BLaER1 treated with 17β-estradiol and CSF1 and Interleukin-3, amounts not matched to agents 10 nM and 100 nM (cell line): ENCODE measurements around the gene CELF2.

Experiments
- H3K27ac ChIP-seq, 11 experiments: shearing (Covaris generic); formaldehyde crosslinking; 2 replicates each; pipeline ENCODE4 v1.8.1; 2022
- H3K27me3 ChIP-seq, 11 experiments: shearing (Covaris generic); formaldehyde crosslinking; 2 replicates each; pipeline ENCODE4 v1.8.1; 2022
- H3K36me3 ChIP-seq, 11 experiments: shearing (Covaris generic); formaldehyde crosslinking; 2 replicates each; pipeline ENCODE4 v1.8.1; 2022
- H3K4me1 ChIP-seq, 10 experiments: shearing (Covaris generic); formaldehyde crosslinking; 2 replicates each; pipeline ENCODE4 v1.8.1; 2022
- H3K4me2 ChIP-seq, 11 experiments: shearing (Covaris generic); formaldehyde crosslinking; 2 replicates each; pipeline ENCODE4 v1.8.1; 2022
- H3K4me3 ChIP-seq, 10 experiments: shearing (Covaris generic); formaldehyde crosslinking; 2 replicates each; pipeline ENCODE4 v1.8.1; 2022
- H3K9ac ChIP-seq, 11 experiments: shearing (Covaris generic); formaldehyde crosslinking; 2 replicates each; pipeline ENCODE4 v1.8.1; 2022
- H3K9me3 ChIP-seq, 11 experiments: shearing (Covaris generic); formaldehyde crosslinking; replicated peaks in 1 of 11; 2 replicates each; pipeline ENCODE4 v1.8.1; 2022
- H4K20me1 ChIP-seq, 11 experiments: shearing (Covaris generic); formaldehyde crosslinking; 2 replicates each; pipeline ENCODE4 v1.8.1; 2022
- Cebpa-rat ChIP-seq, 11 experiments: shearing (Covaris generic); IDR thresholded peaks; 2 replicates each; pipeline ENCODE4 v1.8.1; 2022

CELF2 gene

GRCh38 chr10:11063856-11064255, 46.2 kb downstream of the CELF2 start:
- Histone ChIP-seq H3K9me3 (peaks cover 6 to 15% (median 10%) of the 10 kb centered on the region in 11 experiments; a peak in 15 of 22 replicates), H3K4me1 (peaks cover 0 to 9% (median 0%) of the 10 kb centered on the region in 10 experiments; a peak in 4 of 20 replicates), H3K9ac (no peak overlapping the region), H3K27me3 (no peaks in the 10 kb centered on the region), H3K36me3 (no peaks in the 10 kb centered on the region), H4K20me1 (no peaks in the 10 kb centered on the region), H3K4me2 (no peak overlapping the region), H3K27ac (no peak overlapping the region), H3K4me3 (no peak overlapping the region)
- no peak for TF ChIP-seq Cebpa-rat (IDR thresholded peaks at IDR 0.05)

GRCh38 chr10:11064832-11065231, 47.2 kb downstream of the CELF2 start:
- H3K36me3 ChIP-seq = no peaks in the 10 kb centered on the region
- H3K4me1 ChIP-seq = no peaks in the 10 kb centered on the region
- no peaks in the 10 kb centered on the region for H3K27me3 ChIP-seq
- no peak for TF ChIP-seq Cebpa-rat (IDR thresholded peaks at IDR 0.05)
- no peaks in the 10 kb centered on the region for H4K20me1 ChIP-seq
- no peak overlapping the region for H3K4me2 ChIP-seq
- H3K9me3 ChIP-seq = peaks cover 6 to 15% (median 10%) of the 10 kb centered on the region in 11 experiments; a peak in 15 of 22 replicates
- H3K9ac ChIP-seq = no peak overlapping the region
- H3K27ac ChIP-seq = no peak overlapping the region
- no peak overlapping the region for H3K4me3 ChIP-seq

- H3K4me2 ChIP-seq = no peak overlapping the region
- TF ChIP-seq Cebpa-rat (IDR thresholded peaks at IDR 0.05) = no peak
These were observed 47.9 kb downstream of the CELF2 start for GRCh38 chr10:11065567-11065966.

GRCh38 chr10:11066520-11066919, 48.8 kb downstream of the CELF2 start:
- no peak overlapping the region for H3K27ac ChIP-seq
- H3K4me2 ChIP-seq = no peak overlapping the region
- H3K36me3 ChIP-seq = no peaks in the 10 kb centered on the region
- H3K4me1 ChIP-seq = no peaks in the 10 kb centered on the region
- no peak overlapping the region for H3K4me3 ChIP-seq
- no peak overlapping the region for H3K9ac ChIP-seq
- H3K9me3 ChIP-seq = peaks cover 4 to 10% (median 7%) of the 10 kb centered on the region in 11 experiments; a peak in 15 of 22 replicates
- no peaks in the 10 kb centered on the region for H4K20me1 ChIP-seq
- no peaks in the 10 kb centered on the region for H3K27me3 ChIP-seq
- TF ChIP-seq Cebpa-rat (IDR thresholded peaks at IDR 0.05) = no peak

More at GRCh38 chr10:11065567-11065966, 47.9 kb downstream of the CELF2 start:
- Histone ChIP-seq H4K20me1 (no peaks in the 10 kb centered on the region), H3K9ac (no peak overlapping the region), H3K4me1 (no peaks in the 10 kb centered on the region), H3K27ac (no peak overlapping the region), H3K27me3 (no peaks in the 10 kb centered on the region), H3K9me3 (peaks cover 6 to 15% (median 10%) of the 10 kb centered on the region in 11 experiments; a peak in 15 of 22 replicates), H3K4me3 (no peak overlapping the region), H3K36me3 (no peaks in the 10 kb centered on the region)

GRCh38 chr10:11068861-11069633, 51.4 kb downstream of the CELF2 start:
- H3K9me3 ChIP-seq = no peaks in the 10 kb centered on the region

GRCh38 chr10:11073410-11073809, 55.7 kb downstream of the CELF2 start:
- no peaks in the 10 kb centered on the region for H3K27me3 ChIP-seq
- no peaks in the 10 kb centered on the region for H4K20me1 ChIP-seq
- H3K9me3 ChIP-seq = no peaks in the 10 kb centered on the region
- no peak overlapping the region for H3K4me2 ChIP-seq
- no peak overlapping the region for H3K4me3 ChIP-seq
- no peak for TF ChIP-seq Cebpa-rat (IDR thresholded peaks at IDR 0.05)
- H3K36me3 ChIP-seq = no peaks in the 10 kb centered on the region
- no peak overlapping the region for H3K27ac ChIP-seq
- H3K4me1 ChIP-seq = no peaks in the 10 kb centered on the region
- no peak overlapping the region for H3K9ac ChIP-seq

More at GRCh38 chr10:11068861-11069633, 51.4 kb downstream of the CELF2 start:
- H3K9ac ChIP-seq = no peak overlapping the region
- no peaks in the 10 kb centered on the region for H3K36me3 ChIP-seq
- H4K20me1 ChIP-seq = no peaks in the 10 kb centered on the region
- H3K4me1 ChIP-seq = no peaks in the 10 kb centered on the region
- H3K27ac ChIP-seq = no peak overlapping the region
- TF ChIP-seq Cebpa-rat (IDR thresholded peaks at IDR 0.05) = no peak
- H3K4me3 ChIP-seq = no peak overlapping the region
- H3K4me2 ChIP-seq = no peak overlapping the region
- H3K27me3 ChIP-seq = no peaks in the 10 kb centered on the region

GRCh38 chr10:11074536-11075267, 57.0 kb downstream of the CELF2 start:
- no peaks in the 10 kb centered on the region for H4K20me1 ChIP-seq

GRCh38 chr10:11076221-11076620, 58.5 kb downstream of the CELF2 start:
- TF ChIP-seq Cebpa-rat (IDR thresholded peaks at IDR 0.05) = no peak
- H3K9ac ChIP-seq = no peak overlapping the region
- no peak overlapping the region for H3K4me2 ChIP-seq
- H4K20me1 ChIP-seq = no peaks in the 10 kb centered on the region
- no peak overlapping the region for H3K4me3 ChIP-seq
- no peaks in the 10 kb centered on the region for H3K4me1 ChIP-seq
- H3K27ac ChIP-seq = no peak overlapping the region
- no peaks in the 10 kb centered on the region for H3K27me3 ChIP-seq
- H3K9me3 ChIP-seq = no peaks in the 10 kb centered on the region
- H3K36me3 ChIP-seq = no peaks in the 10 kb centered on the region

More at GRCh38 chr10:11074536-11075267, 57.0 kb downstream of the CELF2 start:
- Histone ChIP-seq H3K4me2 (no peak overlapping the region), H3K4me1 (no peaks in the 10 kb centered on the region), H3K36me3 (no peaks in the 10 kb centered on the region), H3K27me3 (no peaks in the 10 kb centered on the region), H3K27ac (no peak overlapping the region), H3K9me3 (no peaks in the 10 kb centered on the region), H3K9ac (no peak overlapping the region), H3K4me3 (no peak overlapping the region)
- no peak for TF ChIP-seq Cebpa-rat (IDR thresholded peaks at IDR 0.05)

GRCh38 chr10:11080564-11080984, 62.9 kb downstream of the CELF2 start:
- Histone ChIP-seq H3K36me3 (no peaks in the 10 kb centered on the region), H3K9me3 (no peaks in the 10 kb centered on the region), H3K4me2 (no peak overlapping the region), H3K4me3 (no peak overlapping the region), H3K4me1 (no peaks in the 10 kb centered on the region), H3K9ac (no peak overlapping the region), H3K27me3 (no peaks in the 10 kb centered on the region), H3K27ac (no peak overlapping the region), H4K20me1 (no peaks in the 10 kb centered on the region)
- TF ChIP-seq Cebpa-rat (IDR thresholded peaks at IDR 0.05) = no peak
